K562 (cell line): ENCODE data around the gene BHLHE40. TPM values are rescaled to one million over a fixed set of nuclear protein-coding genes. Genes with fewer than 3 reads are reported as not detected.

Experiments
- ARID2 ChIP-seq: fragments of 450-650 bp; IDR thresholded peaks from 2 replicates; pipeline ENCODE4 v1.6.1; 2017; ENCODE audit warnings: antibody characterized with exemption, mild to moderate bottlenecking
- BACH1 ChIP-seq: fragments of 200-800 bp; sonication (Bioruptor generic); IDR thresholded peaks from 2 replicates; pipeline ENCODE4 v1.6.1; 2016; ENCODE audit warnings: missing genetic modification characterization, missing compliant biosample characterization
- E2F3 ChIP-seq: fragments of 250-450 bp; sonication (Bioruptor Pico); IDR thresholded peaks from 2 replicates; pipeline ENCODE4 v1.4.0; 2020; ENCODE audit warnings: mild to moderate bottlenecking
- ELF4 ChIP-seq: fragments of 450-650 bp; formaldehyde crosslinking; IDR thresholded peaks from 2 replicates; pipeline ENCODE4 v1.4.0; 2022; ENCODE audit warnings: missing genetic modification characterization
- HMGN3 ChIP-seq: IDR thresholded peaks from 2 replicates; pipeline ENCODE4 v1.6.1; 2011; ENCODE audit warnings: borderline replicate concordance, low read depth, mild to moderate bottlenecking, mixed read lengths, low read length; ENCODE audit not compliant: insufficient read length; ENCODE audit errors: extremely low read depth
- KDM1A ChIP-seq, 2 experiments: fragments of 450-650 bp; IDR thresholded peaks; 2 replicates each; pipeline ENCODE4 v1.6.1; 2016; ENCODE audit warnings: mild to moderate bottlenecking in 2 of 2
- KHSRP ChIP-seq: fragments of 450-650 bp; IDR thresholded peaks from 2 replicates; pipeline ENCODE4 v1.6.1; 2017
- KLF10 ChIP-seq: fragments of 250-450 bp; sonication (Bioruptor Pico); IDR thresholded peaks from 2 replicates; pipeline ENCODE4 v1.6.1; 2021; ENCODE audit warnings: matching md5 sums
- MCM5 ChIP-seq: fragments of 450-650 bp; IDR thresholded peaks from 2 replicates; pipeline ENCODE4 v1.6.1; 2016; ENCODE audit warnings: low read depth
- POLR2H ChIP-seq: IDR thresholded peaks from 2 replicates; pipeline ENCODE4 v1.6.1; 2016; ENCODE audit warnings: missing genetic modification characterization, low read depth, mild to moderate bottlenecking, control low read depth, missing compliant biosample characterization, moderate library complexity
- RBM14 ChIP-seq: fragments of 200-400 bp; formaldehyde crosslinking; IDR thresholded peaks from 2 replicates; pipeline ENCODE4 v1.6.1; 2018; ENCODE audit warnings: low read depth, mild to moderate bottlenecking, low read length, moderate library complexity, borderline replicate concordance; ENCODE audit not compliant: insufficient read depth
- RHOXF2B ChIP-seq: fragments of 250-450 bp; sonication (Bioruptor Pico); conservative IDR thresholded peaks from 2 replicates; pipeline ENCODE4 v1.5.1; 2021
- TFAM ChIP-seq: fragments of 250-450 bp; sonication (Bioruptor Pico); conservative IDR thresholded peaks from 2 replicates; pipeline ENCODE4 v1.5.0; 2021; ENCODE audit warnings: mild to moderate bottlenecking, moderate library complexity
- ZNF609 ChIP-seq: sonication (generic); formaldehyde crosslinking; IDR thresholded peaks from 2 replicates; pipeline ENCODE4 v1.8.1; 2023; ENCODE audit warnings: missing genetic modification reagents, mild to moderate bottlenecking, borderline replicate concordance
- ZNF655 ChIP-seq: fragments of 250-450 bp; sonication (Bioruptor Pico); IDR thresholded peaks from 2 replicates; pipeline ENCODE4 v1.5.0; 2021
- polyA plus RNA-seq, 8 experiments: library from polyadenylated mRNA; depleted of rRNA in 4 of 8; stranded (reverse) in 5 of 8; unstranded in 3 of 8; fragments of >200 nt; fragmentation: Nextera tagmentation in 2 of 8; fragmentation: Illumina TruSeq in 1 of 8; extraction: Ambion mirVana in 2 of 8; extraction: Trizol in 1 of 8; gene quantifications; 2 replicates each; pipeline versions ENCODE4 v1.2.1 to v1.2.3, GENCODE V29; 2011 to 2014; ENCODE audit warnings: inconsistent platforms in 1 of 8, missing spikeins in 1 of 8
- total RNA-seq, 7 experiments: library from RNA; depleted of rRNA in 6 of 7; stranded (reverse); fragments of >200 nt in 6 of 7; fragmentation: Illumina TruSeq in 2 of 7; extraction: Trizol in 2 of 7; gene quantifications; 2 replicates each; pipeline versions ENCODE4 v1.2.1 to v1.2.3, GENCODE V29; 2011 to 2021; ENCODE audit warnings: low replicate concordance in 1 of 7
- TF ChIP-seq, protein P1 (sequence below): fragments of 450-650 bp; formaldehyde crosslinking; IDR thresholded peaks from 2 replicates; pipeline ENCODE4 v1.4.0; 2020; ENCODE audit warnings: mild to moderate bottlenecking, moderate library complexity
- TF ChIP-seq, protein P2 (sequence below): fragments of 150-350 bp; IDR thresholded peaks from 2 replicates; pipeline ENCODE4 v1.6.1; 2014; ENCODE audit warnings: low read depth, mild to moderate bottlenecking, low read length, borderline replicate concordance

Gene BHLHE40
- total and polyA plus RNA-seq, 9 of the 15 experiments (the other 6 are each of a cell fraction or from before 2014, with no cell fraction given), result 12.0 to 83.9 (median 31.4) TPM

- TF ChIP-seq RHOXF2B (CRISPR knock-in tag) (0 out of 2 replicates have a peak, but pooled peaks have one; percentile 67), ELF4 (CRISPR knock-in tag) (no peak), ARID2 (no peak), HMGN3 (no peak), POLR2H (no peak), MCM5 (no peak), KLF10 (CRISPR knock-in tag) (0 out of 2 replicates have a peak, but pooled peaks have one; percentile 69), ZNF655 (CRISPR knock-in tag) (no peak), KHSRP (no peak), BACH1 (tag) (no peak), RBM14 (no peak), KDM1A (IDR thresholded peaks at IDR 0.05) (no peak), ZNF609 (CRISPR knock-in tag) (no peak), TFAM (CRISPR knock-in tag) (no peak), E2F3 (CRISPR knock-in tag) (no peak)
- TF ChIP-seq, protein P1, sequence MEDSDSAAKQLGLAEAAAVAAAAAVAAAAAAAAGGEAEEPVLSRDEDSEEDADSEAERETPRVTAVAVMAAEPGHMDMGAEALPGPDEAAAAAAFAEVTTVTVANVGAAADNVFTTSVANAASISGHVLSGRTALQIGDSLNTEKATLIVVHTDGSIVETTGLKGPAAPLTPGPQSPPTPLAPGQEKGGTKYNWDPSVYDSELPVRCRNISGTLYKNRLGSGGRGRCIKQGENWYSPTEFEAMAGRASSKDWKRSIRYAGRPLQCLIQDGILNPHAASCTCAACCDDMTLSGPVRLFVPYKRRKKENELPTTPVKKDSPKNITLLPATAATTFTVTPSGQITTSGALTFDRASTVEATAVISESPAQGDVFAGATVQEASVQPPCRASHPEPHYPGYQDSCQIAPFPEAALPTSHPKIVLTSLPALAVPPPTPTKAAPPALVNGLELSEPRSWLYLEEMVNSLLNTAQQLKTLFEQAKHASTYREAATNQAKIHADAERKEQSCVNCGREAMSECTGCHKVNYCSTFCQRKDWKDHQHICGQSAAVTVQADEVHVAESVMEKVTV (CRISPR knock-in tag), result no peak
- TF ChIP-seq, protein P2, sequence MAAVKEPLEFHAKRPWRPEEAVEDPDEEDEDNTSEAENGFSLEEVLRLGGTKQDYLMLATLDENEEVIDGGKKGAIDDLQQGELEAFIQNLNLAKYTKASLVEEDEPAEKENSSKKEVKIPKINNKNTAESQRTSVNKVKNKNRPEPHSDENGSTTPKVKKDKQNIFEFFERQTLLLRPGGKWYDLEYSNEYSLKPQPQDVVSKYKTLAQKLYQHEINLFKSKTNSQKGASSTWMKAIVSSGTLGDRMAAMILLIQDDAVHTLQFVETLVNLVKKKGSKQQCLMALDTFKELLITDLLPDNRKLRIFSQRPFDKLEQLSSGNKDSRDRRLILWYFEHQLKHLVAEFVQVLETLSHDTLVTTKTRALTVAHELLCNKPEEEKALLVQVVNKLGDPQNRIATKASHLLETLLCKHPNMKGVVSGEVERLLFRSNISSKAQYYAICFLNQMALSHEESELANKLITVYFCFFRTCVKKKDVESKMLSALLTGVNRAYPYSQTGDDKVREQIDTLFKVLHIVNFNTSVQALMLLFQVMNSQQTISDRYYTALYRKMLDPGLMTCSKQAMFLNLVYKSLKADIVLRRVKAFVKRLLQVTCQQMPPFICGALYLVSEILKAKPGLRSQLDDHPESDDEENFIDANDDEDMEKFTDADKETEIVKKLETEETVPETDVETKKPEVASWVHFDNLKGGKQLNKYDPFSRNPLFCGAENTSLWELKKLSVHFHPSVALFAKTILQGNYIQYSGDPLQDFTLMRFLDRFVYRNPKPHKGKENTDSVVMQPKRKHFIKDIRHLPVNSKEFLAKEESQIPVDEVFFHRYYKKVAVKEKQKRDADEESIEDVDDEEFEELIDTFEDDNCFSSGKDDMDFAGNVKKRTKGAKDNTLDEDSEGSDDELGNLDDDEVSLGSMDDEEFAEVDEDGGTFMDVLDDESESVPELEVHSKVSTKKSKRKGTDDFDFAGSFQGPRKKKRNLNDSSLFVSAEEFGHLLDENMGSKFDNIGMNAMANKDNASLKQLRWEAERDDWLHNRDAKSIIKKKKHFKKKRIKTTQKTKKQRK, result no peak
Observed at GRCh38 chr3:4984511-4984864, 5.3 kb downstream of the BHLHE40 start (continued).
